NB4 (cell line): ENCODE data around the gene GABRG1.

Experiments used
- DNase-seq: peaks from one replicate; pipeline ENCODE4 v3.0.0; 2010; ENCODE audit warnings: low read depth
- H3K4me3 ChIP-seq: one replicate; pipeline ENCODE4 v1.5.1; 2011; ENCODE audit warnings: mild to moderate bottlenecking, low read depth, low read length, moderate library complexity
- MYC ChIP-seq: IDR thresholded peaks from 2 replicates; pipeline ENCODE4 v1.6.1; 2011; ENCODE audit warnings: low read depth, low read length
- POLR2A ChIP-seq: IDR thresholded peaks from 2 replicates; pipeline ENCODE4 v1.6.1; 2011; ENCODE audit warnings: mild to moderate bottlenecking; ENCODE audit not compliant: insufficient read length; ENCODE audit errors: extremely low read depth
- TF ChIP-seq, protein P1 (sequence below): IDR thresholded peaks from one replicate; pipeline ENCODE4 v1.5.1; 2012; ENCODE audit warnings: low read depth, low read length
- TF ChIP-seq, protein P2 (sequence below): IDR thresholded peaks from 2 replicates; pipeline ENCODE4 v1.6.1; 2011; ENCODE audit warnings: low read depth, low read length

The GABRG1 gene

DNA sequence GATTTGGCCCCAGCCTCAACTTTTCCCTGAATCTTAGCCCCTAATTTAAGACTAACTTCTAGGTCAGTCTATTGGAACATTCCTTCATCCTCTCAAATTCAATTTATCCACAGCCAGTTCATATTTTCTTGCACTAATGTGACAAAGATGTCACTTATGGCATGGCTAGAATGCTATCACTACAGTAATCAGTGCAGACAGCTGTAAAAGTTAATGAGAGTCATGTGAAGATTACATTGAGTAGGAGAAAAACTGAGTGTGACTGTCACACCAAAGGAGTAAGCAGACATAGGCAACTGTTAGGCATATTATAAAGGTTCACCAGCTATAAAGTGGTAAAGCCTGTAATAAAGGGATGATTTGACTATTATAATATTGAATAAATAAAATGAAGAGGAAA, 42.6 kb downstream of the GABRG1 start:
- DNase-seq = no peak
- TF ChIP-seq MYC (no peak), POLR2A (no peak)
- TF ChIP-seq, protein P1, sequence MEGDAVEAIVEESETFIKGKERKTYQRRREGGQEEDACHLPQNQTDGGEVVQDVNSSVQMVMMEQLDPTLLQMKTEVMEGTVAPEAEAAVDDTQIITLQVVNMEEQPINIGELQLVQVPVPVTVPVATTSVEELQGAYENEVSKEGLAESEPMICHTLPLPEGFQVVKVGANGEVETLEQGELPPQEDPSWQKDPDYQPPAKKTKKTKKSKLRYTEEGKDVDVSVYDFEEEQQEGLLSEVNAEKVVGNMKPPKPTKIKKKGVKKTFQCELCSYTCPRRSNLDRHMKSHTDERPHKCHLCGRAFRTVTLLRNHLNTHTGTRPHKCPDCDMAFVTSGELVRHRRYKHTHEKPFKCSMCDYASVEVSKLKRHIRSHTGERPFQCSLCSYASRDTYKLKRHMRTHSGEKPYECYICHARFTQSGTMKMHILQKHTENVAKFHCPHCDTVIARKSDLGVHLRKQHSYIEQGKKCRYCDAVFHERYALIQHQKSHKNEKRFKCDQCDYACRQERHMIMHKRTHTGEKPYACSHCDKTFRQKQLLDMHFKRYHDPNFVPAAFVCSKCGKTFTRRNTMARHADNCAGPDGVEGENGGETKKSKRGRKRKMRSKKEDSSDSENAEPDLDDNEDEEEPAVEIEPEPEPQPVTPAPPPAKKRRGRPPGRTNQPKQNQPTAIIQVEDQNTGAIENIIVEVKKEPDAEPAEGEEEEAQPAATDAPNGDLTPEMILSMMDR = no peak
- TF ChIP-seq, protein P2, sequence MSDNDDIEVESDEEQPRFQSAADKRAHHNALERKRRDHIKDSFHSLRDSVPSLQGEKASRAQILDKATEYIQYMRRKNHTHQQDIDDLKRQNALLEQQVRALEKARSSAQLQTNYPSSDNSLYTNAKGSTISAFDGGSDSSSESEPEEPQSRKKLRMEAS = no peak
- H3K4me3 ChIP-seq = no peak overlapping the region

DNA sequence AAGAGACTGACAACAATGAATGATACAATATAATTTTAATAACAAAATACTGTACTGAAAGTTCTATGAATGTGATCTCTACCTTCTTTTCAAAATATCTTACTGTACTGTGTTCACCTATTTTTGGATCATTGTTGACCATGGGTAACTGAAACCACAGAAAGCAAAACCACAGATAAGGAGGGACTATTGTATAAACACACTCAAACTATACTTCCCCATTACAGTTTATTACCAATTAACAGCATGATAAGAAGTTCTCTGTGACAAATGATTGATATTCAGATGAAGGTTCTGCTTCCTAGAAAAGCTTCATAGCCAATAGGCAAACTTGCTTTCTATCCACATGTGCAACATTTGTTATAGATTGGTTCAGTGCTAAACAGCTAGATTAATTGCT, 50.1 kb downstream of the GABRG1 start:
- H3K4me3 ChIP-seq = no peak overlapping the region
- DNase-seq = peak; percentile 20
- TF ChIP-seq, protein P1 = no peak
- TF ChIP-seq POLR2A (no peak), MYC (no peak)
- TF ChIP-seq, protein P2 = no peak

DNA sequence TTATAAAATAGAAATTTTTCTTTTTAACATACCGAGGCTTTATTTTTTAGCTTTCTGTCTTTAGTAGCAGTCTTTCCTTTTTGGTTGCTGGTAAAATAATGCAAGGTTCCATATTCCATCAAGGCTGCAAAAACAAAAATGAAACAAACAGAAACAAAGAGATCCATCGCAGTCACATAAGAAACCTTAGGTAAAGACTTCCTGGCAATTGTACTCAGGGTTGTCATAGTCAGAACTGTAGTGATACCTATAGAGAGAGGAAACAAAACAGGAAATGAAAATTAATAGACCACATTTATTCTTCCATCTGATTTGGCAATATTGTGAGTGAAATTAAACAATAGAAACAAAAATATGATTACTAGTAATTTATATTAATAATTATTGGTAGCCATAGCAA, 72.5 kb downstream of the GABRG1 start:
- TF ChIP-seq MYC = no peak
- TF ChIP-seq, protein P2 = no peak
- TF ChIP-seq POLR2A = no peak
- TF ChIP-seq, protein P1 = no peak
- no peak overlapping the region for H3K4me3 ChIP-seq
- DNase-seq = no peak

DNA sequence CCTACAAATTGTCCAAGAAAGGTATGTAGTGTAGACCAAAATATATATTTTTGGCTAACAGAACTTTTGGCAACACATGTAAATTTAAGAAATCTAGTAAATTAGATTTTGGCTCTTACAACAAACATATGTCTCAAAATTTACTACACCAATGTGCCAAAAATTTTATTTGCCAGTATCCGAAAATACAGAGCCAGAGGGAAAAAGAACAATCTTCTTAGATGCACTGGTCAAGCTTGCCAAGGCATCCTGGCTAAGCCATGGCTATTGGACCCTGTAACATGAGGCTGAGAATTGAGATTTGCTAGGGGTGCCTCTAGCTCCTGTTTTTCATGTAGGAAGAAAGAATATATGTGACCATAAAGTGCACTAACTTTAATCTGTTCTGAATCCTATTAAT, 91.8 kb downstream of the GABRG1 start:
- TF ChIP-seq MYC = no peak
- TF ChIP-seq, protein P1 = no peak
- TF ChIP-seq POLR2A = no peak
- TF ChIP-seq, protein P2 = no peak
- DNase-seq = no peak
- no peak overlapping the region for H3K4me3 ChIP-seq

DNA sequence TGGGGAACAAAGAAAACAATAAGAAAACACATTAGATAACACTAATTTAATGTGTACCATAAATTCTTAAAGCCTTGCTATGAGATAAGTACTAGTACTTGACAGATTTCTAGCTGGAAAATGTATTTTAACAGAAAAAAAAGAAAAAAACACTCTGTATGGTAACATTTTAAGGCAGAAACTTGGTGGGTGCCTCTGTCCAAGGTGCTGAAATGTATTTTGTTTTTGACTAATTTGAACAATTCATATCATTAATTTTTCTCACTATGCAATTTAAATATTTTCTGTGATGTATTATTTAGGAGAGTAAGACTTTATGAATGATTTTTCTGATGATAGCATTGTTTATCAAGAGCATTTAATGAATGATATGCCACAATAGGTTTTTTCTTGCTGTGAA, 107.5 kb downstream of the GABRG1 start:
- DNase-seq = peak; percentile 4
- no peak overlapping the region for H3K4me3 ChIP-seq
- no peak for TF ChIP-seq MYC
- TF ChIP-seq POLR2A = no peak
- TF ChIP-seq, protein P1 = no peak
- TF ChIP-seq, protein P2 = no peak

DNA sequence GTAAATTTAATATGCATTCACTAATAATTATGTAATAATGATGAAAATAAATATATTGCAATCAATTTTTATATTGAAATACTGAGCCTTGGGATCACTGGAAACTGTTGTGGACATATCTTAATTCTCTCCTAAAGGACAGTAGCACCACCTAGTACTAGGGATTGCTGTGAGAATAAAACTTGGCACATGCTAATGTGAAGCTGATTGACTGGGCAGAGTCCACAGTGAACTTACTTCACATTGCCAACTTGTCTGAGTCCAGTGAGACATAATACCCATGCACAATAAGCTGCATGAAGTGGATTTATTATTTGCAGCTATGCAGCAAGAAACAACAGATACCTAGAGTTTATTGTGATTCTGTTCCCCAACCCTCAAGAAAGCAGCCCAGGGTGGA, 131.1 kb downstream of the GABRG1 start:
- TF ChIP-seq, protein P1 = no peak
- TF ChIP-seq MYC = no peak
- no peak for TF ChIP-seq POLR2A
- TF ChIP-seq, protein P2 = no peak
- DNase-seq = no peak
- no peak overlapping the region for H3K4me3 ChIP-seq
